CD14-positive monocyte (primary cell): ENCODE measurements around the gene OGDHL. TPM values are rescaled to one million over a fixed set of nuclear protein-coding genes. Genes with fewer than 3 reads are reported as not detected.
A peak's percentile ranks its signal among the peaks of the same experiment; 100 is the strongest.

Experiments
- DNase-seq, 3 donors: peaks; one replicate each; pipeline ENCODE4 v3.0.0-alpha.2; 2011 to 2022
- H2AFZ ChIP-seq: 2 replicates; pipeline ENCODE4 v1.6.0; 2012; ENCODE audit warnings: mild to moderate bottlenecking, low read depth, low read length, inconsistent platforms; ENCODE audit not compliant: insufficient read depth, poor library complexity, severe bottlenecking
- H3K27ac ChIP-seq, 2 donors: 1 replicate in 1 of 2; 2 replicates in 1 of 2; pipeline ENCODE4 v1.5.1; 2012 to 2013; ENCODE audit warnings: low read length in 2 of 2, control low read depth in 1 of 2, inconsistent platforms in 1 of 2, low read depth in 1 of 2, mild to moderate bottlenecking in 1 of 2
- H3K27me3 ChIP-seq, 2 donors: one replicate each; pipeline versions ENCODE4 v1.6.0 to v1.6.1; 2011 to 2013; ENCODE audit warnings: low read length in 2 of 2; ENCODE audit not compliant: control insufficient read depth in 2 of 2, insufficient read depth in 2 of 2
- H3K36me3 ChIP-seq, 2 donors: replicated peaks in 1 of 2; 1 replicate in 1 of 2; 2 replicates in 1 of 2; pipeline versions ENCODE4 v1.5.1 to v1.6.1; 2012 to 2013; ENCODE audit warnings: low read length in 2 of 2, control low read depth in 1 of 2, inconsistent platforms in 1 of 2, mild to moderate bottlenecking in 1 of 2; ENCODE audit not compliant: insufficient read depth in 2 of 2, control insufficient read depth in 1 of 2
- H3K4me1 ChIP-seq, 2 donors: 1 replicate in 1 of 2; 2 replicates in 1 of 2; pipeline versions ENCODE4 v1.5.1 to v1.6.1; 2012 to 2013; ENCODE audit warnings: low read length in 2 of 2, control low read depth in 1 of 2, inconsistent platforms in 1 of 2, mild to moderate bottlenecking in 1 of 2, moderate library complexity in 1 of 2; ENCODE audit not compliant: insufficient read depth in 2 of 2, control insufficient read depth in 1 of 2
- H3K4me2 ChIP-seq: replicated peaks from 2 replicates; pipeline ENCODE3; 2012; ENCODE audit warnings: low read length, moderate library complexity, mild to moderate bottlenecking; ENCODE audit not compliant: poor library complexity, severe bottlenecking; ENCODE audit errors: extremely low read depth
- H3K4me3 ChIP-seq, 3 experiments: fragments of 200-600 bp in 1 of 3; sonication (generic) in 1 of 3; replicated peaks in 1 of 3; 1 replicate in 2 of 3; 2 replicates in 1 of 3; pipeline ENCODE4 v1.5.1; 2011 to 2013; ENCODE audit warnings: low read length in 3 of 3, mild to moderate bottlenecking in 3 of 3, control low read depth in 2 of 3, low read depth in 2 of 3, inconsistent platforms in 1 of 3, moderate library complexity in 1 of 3
- H3K79me2 ChIP-seq: 2 replicates; pipeline ENCODE4 v1.6.0; 2012; ENCODE audit warnings: mild to moderate bottlenecking, control low read depth, inconsistent platforms, low read length, moderate library complexity; ENCODE audit not compliant: insufficient read depth
- H3K9ac ChIP-seq: 2 replicates; pipeline ENCODE4 v1.6.0; 2017; ENCODE audit warnings: low read length, mild to moderate bottlenecking; ENCODE audit not compliant: insufficient read depth, poor library complexity, severe bottlenecking
- H3K9me3 ChIP-seq, 2 donors: replicated peaks in 1 of 2; 1 replicate in 1 of 2; 2 replicates in 1 of 2; pipeline versions ENCODE4 v1.5.1 to v1.6.1; 2012 to 2013; ENCODE audit warnings: low read length in 2 of 2, control low read depth in 1 of 2; ENCODE audit not compliant: control insufficient read depth in 1 of 2, insufficient read depth in 1 of 2
- H4K20me1 ChIP-seq: 2 replicates; pipeline ENCODE4 v1.6.0; 2012; ENCODE audit warnings: mild to moderate bottlenecking, low read length, control low read depth, moderate library complexity; ENCODE audit not compliant: insufficient read depth
- H3K27ac Mint-ChIP-seq, 7 donors: one replicate each; pipeline ENCODE4 v1.8.0; 2020; ENCODE audit warnings: mild to moderate bottlenecking in 7 of 7, mixed read lengths in 7 of 7, moderate library complexity in 6 of 7, inconsistent platforms in 2 of 7
- H3K27me3 Mint-ChIP-seq, 3 donors: one replicate each; pipeline ENCODE4 v1.8.0; 2021 to 2022; ENCODE audit warnings: low read depth in 3 of 3, mild to moderate bottlenecking in 3 of 3, mixed read lengths in 3 of 3, moderate library complexity in 3 of 3, inconsistent platforms in 1 of 3
- H3K36me3 Mint-ChIP-seq, 2 donors: one replicate each; pipeline ENCODE4 v1.8.0; 2020; ENCODE audit warnings: mixed read lengths in 2 of 2, inconsistent platforms in 1 of 2, mild to moderate bottlenecking in 1 of 2
- H3K4me1 Mint-ChIP-seq: one replicate; pipeline ENCODE4 v1.8.0; 2020; ENCODE audit warnings: mild to moderate bottlenecking, mixed read lengths
- H3K4me3 Mint-ChIP-seq, 2 donors: one replicate each; pipeline ENCODE4 v1.8.0; 2020; ENCODE audit warnings: mild to moderate bottlenecking in 2 of 2, mixed read lengths in 2 of 2, moderate library complexity in 1 of 2
- H3K9me3 Mint-ChIP-seq, 7 donors: one replicate each; pipeline ENCODE4 v1.8.0; 2020 to 2022; ENCODE audit warnings: mixed read lengths in 7 of 7, mild to moderate bottlenecking in 6 of 7, moderate library complexity in 6 of 7, inconsistent platforms in 2 of 7
- CTCF ChIP-seq: fragments of 200-600 bp; IDR thresholded peaks from one replicate; pipeline ENCODE4 v1.8.0; 2022; ENCODE audit warnings: antibody characterized with exemption, mild to moderate bottlenecking
- WGBS: methylation state at CpG from one replicate; pipeline ENCODE4 v1.1.5; 2013; ENCODE audit warnings: missing lambda C conversion rate; ENCODE audit not compliant: insufficient coverage; 5-methylcytosine and 5-hydroxymethylcytosine counted together
- intact Hi-C, 2 donors: fragments of 100-400 bp; cut with micrococcal nuclease; formaldehyde crosslinking; loops; one replicate each; pipeline versions ENCODE4 v1.15.0 to v1.15.1; 2023
- polyA plus RNA-seq, 3 donors: library from polyadenylated mRNA; depleted of rRNA in 1 of 3; unstranded in 2 of 3; stranded (reverse) in 1 of 3; fragments of 300-500 nt in 2 of 3; fragments of >200 nt in 1 of 3; fragmentation: Illumina TruSeq in 2 of 3; gene quantifications; 1 replicate in 2 of 3; 2 replicates in 1 of 3; pipeline ENCODE4 v1.2.3, GENCODE V29; 2012 to 2021

OGDHL gene
- polyA plus RNA-seq, 3 donors: not detected

DNA sequence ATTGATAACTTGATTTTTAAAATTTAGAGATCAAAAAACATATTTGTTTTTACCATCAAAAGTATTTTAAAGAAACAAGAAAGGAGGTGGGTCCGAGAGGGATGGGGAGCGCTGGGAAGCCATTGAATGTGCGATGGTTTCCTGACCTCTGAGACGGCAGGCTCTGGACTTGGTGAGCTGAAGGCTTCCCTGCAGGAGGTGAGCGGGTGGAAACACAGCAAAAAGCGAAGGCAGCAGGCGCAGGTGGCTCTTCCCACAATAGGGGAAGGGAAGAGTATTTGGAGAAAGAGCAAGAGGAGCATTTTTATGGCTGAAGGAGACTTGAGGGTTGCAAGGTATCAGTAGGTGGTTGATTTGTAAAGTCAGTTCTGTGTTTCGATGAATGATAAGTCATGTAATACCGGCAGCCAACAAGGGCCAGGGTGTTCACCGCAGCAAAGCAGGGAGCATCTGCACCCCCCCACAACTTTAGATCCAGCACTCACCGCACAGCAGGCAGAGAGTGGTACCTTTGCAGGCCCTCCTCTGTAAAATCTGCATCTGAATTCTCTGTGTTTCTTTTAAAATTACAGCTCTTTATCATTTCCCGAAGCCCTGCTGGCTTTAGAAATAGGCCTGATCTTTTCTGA lies 72.1 kb downstream of the OGDHL start:
- TF ChIP-seq CTCF: no peak
- Histone ChIP-seq H2AFZ (no peak overlapping the region), H3K79me2 (no peaks in the 10 kb centered on the region), H3K4me3 (no peak overlapping the region), H3K36me3 (no peaks in the 10 kb centered on the region), H4K20me1 (no peaks in the 10 kb centered on the region), H3K27me3 (peaks cover 43 to 62% of the 10 kb centered on the region in 2 donors), H3K9ac (no peak overlapping the region), H3K4me1 (no peaks in the 10 kb centered on the region), H3K4me2 (no peak overlapping the region), H3K9me3 (peaks cover 7 to 19% of the 10 kb centered on the region in 2 donors), H3K27ac (no peak overlapping the region)
- intact Hi-C loops: no loop called here
- DNase-seq: no peak
- no peaks in the 10 kb centered on the region for H3K36me3 Mint-ChIP-seq
- H3K4me1 Mint-ChIP-seq: no peaks in the 10 kb centered on the region
- peaks cover 41 to 49% (median 48%) of the 10 kb centered on the region in 3 donors for H3K27me3 Mint-ChIP-seq
- H3K27ac Mint-ChIP-seq: no peak overlapping the region
- WGBS: 15% methylated on average over 8 of the region's 12 CpGs
- peaks cover 6 to 36% (median 22%) of the 10 kb centered on the region in 7 donors for H3K9me3 Mint-ChIP-seq
- peak overlapping the region in 1 of 2 donors; percentile 81 for H3K4me3 Mint-ChIP-seq

DNA sequence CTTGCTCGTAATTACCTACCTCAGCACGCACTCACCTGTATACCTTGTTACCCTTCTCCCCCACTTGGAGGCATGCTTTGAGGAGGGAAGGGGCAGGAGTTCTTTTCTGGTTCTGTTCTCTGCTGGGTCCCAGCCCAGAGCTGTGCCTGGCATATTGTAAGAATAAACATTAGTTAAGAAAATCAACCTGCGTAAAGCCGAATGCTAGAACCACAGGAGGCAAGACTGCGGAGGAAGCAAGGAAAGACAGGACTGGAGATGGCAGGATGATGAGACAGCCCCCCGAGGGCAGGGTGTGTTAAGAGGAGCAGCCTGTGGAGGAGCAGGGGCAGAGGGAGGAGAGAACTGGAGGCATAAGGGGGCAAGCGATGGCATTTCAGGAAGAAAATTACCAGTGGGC lies 73.2 kb downstream of the OGDHL start:
- peaks cover 41 to 51% (median 48%) of the 10 kb centered on the region in 3 donors for H3K27me3 Mint-ChIP-seq
- H3K4me1 ChIP-seq: no peaks in the 10 kb centered on the region
- H3K4me2 ChIP-seq: no peak overlapping the region
- no peak overlapping the region for H2AFZ ChIP-seq
- H3K79me2 ChIP-seq: no peaks in the 10 kb centered on the region
- peaks cover 6 to 37% (median 22%) of the 10 kb centered on the region in 7 donors for H3K9me3 Mint-ChIP-seq
- no peaks in the 10 kb centered on the region for H3K4me1 Mint-ChIP-seq
- no peaks in the 10 kb centered on the region for H4K20me1 ChIP-seq
- peaks cover 43 to 62% of the 10 kb centered on the region in 2 donors for H3K27me3 ChIP-seq
- no peak for DNase-seq
- H3K4me3 ChIP-seq: no peak overlapping the region
- H3K4me3 Mint-ChIP-seq: peak overlapping the region in 1 of 2 donors; percentile 65
- no peak overlapping the region for H3K27ac ChIP-seq
- H3K9ac ChIP-seq: no peak overlapping the region
- no peaks in the 10 kb centered on the region for H3K36me3 ChIP-seq
- no peak overlapping the region for H3K27ac Mint-ChIP-seq
- H3K36me3 Mint-ChIP-seq: no peaks in the 10 kb centered on the region
- no peak for TF ChIP-seq CTCF
- peaks cover 7 to 19% of the 10 kb centered on the region in 2 donors for H3K9me3 ChIP-seq
- WGBS: 23% methylated on average over 5 of the region's 7 CpGs
- intact Hi-C loops: no loop called here
